Pancreas (tissue), 10 donors: ENCODE data around the gene TM9SF3. TPM values are rescaled to one million over a fixed set of nuclear protein-coding genes. Genes with fewer than 3 reads are reported as not detected.

Source experiments
- ATAC-seq, 4 donors: fragments of 200-7000 bp; cut with Tn5 transposase; one replicate each; pipeline versions ENCODE4 v1.8.0 to v1.9.1; 2020; ENCODE audit warnings: mild to moderate bottlenecking in 4 of 4, moderate library complexity in 4 of 4
- DNase-seq, 6 donors: peaks; one replicate each; pipeline ENCODE4 v3.0.0-alpha.2; 2020
- FAIRE-seq: peaks from 2 replicates; lab custom pipeline; 2012; peaks lifted over from hg19 to GRCh38; lab: Jason Lieb, UNC
- H3K27ac ChIP-seq, 4 donors: fragments of 200-600 bp; sonication (generic); 1 replicate in 3 of 4; 2 replicates in 1 of 4; pipeline versions ENCODE4 v1.5.0 to v1.8.0; 2020
- H3K27me3 ChIP-seq, 4 donors: fragments of 200-600 bp; one replicate each; pipeline ENCODE4 v1.8.0; 2021
- H3K36me3 ChIP-seq, 3 donors: fragments of 200-600 bp; sonication (generic) in 1 of 3; one replicate each; pipeline versions ENCODE4 v1.5.0 to v1.8.0; 2020 to 2021
- H3K4me1 ChIP-seq, 3 donors: fragments of 200-600 bp; one replicate each; pipeline ENCODE4 v1.8.0; 2021
- H3K4me3 ChIP-seq, 4 donors: fragments of 200-600 bp; sonication (generic) in 2 of 4; one replicate each; pipeline versions ENCODE4 v1.5.0 to v1.8.0; 2020 to 2021
- H3K9me3 ChIP-seq, 4 donors: fragments of 200-600 bp; one replicate each; pipeline ENCODE4 v1.8.0; 2021
- CTCF ChIP-seq, 4 donors: fragments of 200-600 bp; sonication (generic) in 3 of 4; IDR thresholded peaks; one replicate each; pipeline versions ENCODE4 v1.5.0 to v1.8.0; 2021; ENCODE audit warnings: antibody characterized with exemption in 4 of 4
- WGBS, 2 donors: extraction: QIAGEN DNeasy Blood & Tissue Kit; methylation state at CpG; one replicate each; pipeline ENCODE4 v1.1.7; 2013; 5-methylcytosine and 5-hydroxymethylcytosine counted together
- intact Hi-C, 3 donors: fragments of 100-400 bp; cut with DNase I; formaldehyde crosslinking; loops; one replicate each; pipeline versions ENCODE4 v1.11.1 to v1.14.2; 2022
- polyA plus RNA-seq, 2 donors: library from polyadenylated mRNA; stranded (reverse); fragments of 200-250 nt; gene quantifications; one replicate each; pipeline ENCODE4 v1.2.3, GENCODE V29; 2013
- total RNA-seq, 6 donors: library from RNA; stranded (reverse); fragmentation: NEBNext Ultra II Directional in 4 of 6; extraction: Animal tissue kit (Norgen Biotek cat#: 25700) in 4 of 6; gene quantifications; one replicate each; pipeline versions ENCODE4 v1.2.1 to v1.2.4, GENCODE V29; 2021 to 2023
- donor health status: healthy with polysubstance abuse.
- donor health status: DM: no; HTN: no; CAD: no; lungs with moderate emphysema.
- donor health status: DM: no; HTN: no; CAD: no.
- donor health status: control.
- donor health status: control.
- donor health status: Bipolar disorder and iron deficiency.
- donor health status: DM: yes; HTN: yes; CAD: no.
- donor health status: DM: no; HTN: no; CAD: no.
- donor health status: DM: no; HTN: no; CAD: no.
- donor health status: DM: yes; HTN: yes; CAD: no.

TM9SF3 gene
- total and polyA plus RNA-seq, 8 donors, result 15.5 to 110 (median 60.2) TPM

DNA sequence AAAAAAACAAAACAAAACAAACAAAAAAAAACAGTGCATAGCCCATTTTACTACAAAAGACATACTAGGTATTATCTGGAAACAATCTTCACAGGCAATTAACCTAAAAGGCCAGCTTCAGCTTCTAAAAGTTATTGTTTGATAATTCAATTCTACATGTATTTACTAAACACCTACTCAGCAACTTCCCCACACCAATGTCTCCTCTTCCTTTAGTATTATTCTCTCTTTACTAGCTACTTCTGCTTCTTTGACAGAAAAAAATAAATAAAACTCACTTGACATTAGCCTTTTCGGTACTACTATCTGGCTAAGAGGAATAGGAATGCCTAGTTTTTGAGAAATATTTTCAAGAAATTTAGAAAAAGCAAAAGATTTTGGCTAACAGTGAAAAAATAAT lies 2.8 kb downstream of the TM9SF3 start:
- Histone ChIP-seq H3K27ac (no peak overlapping the region), H3K9me3 (no peaks in the 10 kb centered on the region), H3K4me1 (peaks cover 28 to 68% (median 61%) of the 10 kb centered on the region in 3 donors), H3K27me3 (no peaks in the 10 kb centered on the region), H3K36me3 (no peaks in the 10 kb centered on the region), H3K4me3 (no peak overlapping the region)
- FAIRE-seq (no peak), ATAC-seq (no peak), DNase-seq (no peak)
- no peak for TF ChIP-seq CTCF (IDR thresholded peaks at IDR 0.05)
- intact Hi-C loops, result no loop called here
- WGBS, 2 donors, result 64 to 69% methylated on average over 1 of the region's 1 CpG

DNA sequence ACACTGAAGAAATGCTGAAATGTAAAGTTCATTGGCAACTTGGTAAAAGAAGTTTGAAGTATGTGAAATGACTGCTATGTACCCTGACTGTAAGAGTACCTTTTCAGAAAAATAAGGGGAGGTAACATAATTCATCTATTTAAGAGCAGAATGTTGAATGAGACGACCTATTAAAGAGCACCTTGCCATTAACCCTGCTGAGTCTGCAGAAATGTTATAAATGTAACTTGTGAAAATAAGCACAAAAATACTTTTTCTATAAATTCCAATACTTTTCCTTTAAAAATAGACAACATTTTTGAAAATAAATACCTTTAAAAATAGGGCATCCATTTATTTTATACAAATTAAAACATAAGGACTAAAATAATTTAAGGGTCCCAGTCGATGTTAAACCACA lies 7.7 kb downstream of the TM9SF3 start:
- intact Hi-C loops, result no loop called here
- no peak for TF ChIP-seq CTCF (IDR thresholded peaks at IDR 0.05)
- no peak overlapping the region for H3K4me3 ChIP-seq
- H3K4me1 ChIP-seq, result peaks cover 35 to 75% (median 58%) of the 10 kb centered on the region in 3 donors
- 62 to 63% methylated on average over 2 of the region's 2 CpGs for WGBS, 2 donors
- H3K27me3 ChIP-seq, result no peaks in the 10 kb centered on the region
- H3K27ac ChIP-seq, result peak overlapping the region in 2 of 4 donors; percentile 44 to 75
- H3K9me3 ChIP-seq, result no peaks in the 10 kb centered on the region
- ATAC-seq, result no peak
- FAIRE-seq, result no peak
- DNase-seq, result no peak
- H3K36me3 ChIP-seq, result no peaks in the 10 kb centered on the region

- Histone ChIP-seq H3K27me3 (no peaks in the 10 kb centered on the region), H3K9me3 (no peaks in the 10 kb centered on the region), H3K36me3 (no peaks in the 10 kb centered on the region), H3K4me1 (peaks cover 35 to 70% (median 55%) of the 10 kb centered on the region in 3 donors), H3K27ac (peak overlapping the region in 2 of 4 donors; percentile 44 to 75), H3K4me3 (no peak overlapping the region)
- no peak for FAIRE-seq
- WGBS, 2 donors, result 40 to 48% methylated on average over 5 of the region's 5 CpGs
- peak; percentile 35 to 52 (median 52) for ATAC-seq
- DNase-seq, result peak in 2 of 6 donors; percentile 9 to 55
- no peak for TF ChIP-seq CTCF (IDR thresholded peaks at IDR 0.05)
- intact Hi-C loops, result no loop called here
These were observed 8.2 kb downstream of the TM9SF3 start for GRCh38 chr10:96578633-96579032.

- no peaks in the 10 kb centered on the region for H3K27me3 ChIP-seq
- TF ChIP-seq CTCF (IDR thresholded peaks at IDR 0.05), result no peak
- H3K4me3 ChIP-seq, result no peak overlapping the region
- no peaks in the 10 kb centered on the region for H3K36me3 ChIP-seq
- ATAC-seq (peak; percentile 48 to 62 (median 58)), FAIRE-seq (peak; percentile 75), DNase-seq (no peak)
- no peaks in the 10 kb centered on the region for H3K9me3 ChIP-seq
- H3K27ac ChIP-seq, result peak overlapping the region in 2 of 4 donors; percentile 44 to 75
- peaks cover 35 to 69% (median 55%) of the 10 kb centered on the region in 3 donors for H3K4me1 ChIP-seq
- WGBS, 2 donors, result 24 to 26% methylated on average over 4 of the region's 4 CpGs
- intact Hi-C loops, result no loop called here
These were observed 8.8 kb downstream of the TM9SF3 start for GRCh38 chr10:96578022-96578421.

DNA sequence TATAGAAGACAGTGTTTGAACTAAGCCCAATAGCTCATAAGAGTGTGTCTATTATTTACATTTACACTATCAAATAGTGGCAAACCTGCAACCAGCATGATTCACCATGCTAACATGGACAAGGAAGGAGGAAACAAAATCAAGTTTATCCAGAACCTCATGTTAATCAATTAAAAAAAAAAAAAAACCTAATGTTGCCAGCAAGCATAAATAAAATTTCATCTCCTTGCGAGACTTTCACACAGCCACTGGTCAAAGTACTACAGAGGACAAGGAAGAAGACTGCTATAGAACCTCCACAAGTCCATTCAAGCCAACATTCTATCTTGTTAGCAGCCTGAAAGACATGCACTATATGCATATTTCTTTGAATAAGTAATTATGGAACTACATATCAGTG lies 9.7 kb downstream of the TM9SF3 start:
- intact Hi-C loops, result no loop called here
- TF ChIP-seq CTCF (IDR thresholded peaks at IDR 0.05), result no peak
- peak in 1 of 6 donors; percentile 24 for DNase-seq
- Histone ChIP-seq H3K27ac (peak overlapping the region in 3 of 4 donors; percentile 18 to 75 (median 44)), H3K9me3 (no peaks in the 10 kb centered on the region), H3K4me1 (peaks cover 30 to 62% (median 52%) of the 10 kb centered on the region in 3 donors), H3K27me3 (no peaks in the 10 kb centered on the region), H3K4me3 (no peak overlapping the region), H3K36me3 (no peaks in the 10 kb centered on the region)
- 14 to 17% methylated on average over 1 of the region's 1 CpG for WGBS, 2 donors
- FAIRE-seq, result peak; percentile 68
- peak; percentile 73 to 88 (median 78) for ATAC-seq
